Measurements from ENCODE around the gene SSBP1. TPM values are rescaled to one million over a fixed set of nuclear protein-coding genes. Genes with fewer than 3 reads are reported as not detected.

Gene SSBP1
- total RNA-seq, 5 donors from 2014 or later (not counting 1 experiment from before 2014, with no cell fraction given) = 88.1 to 116 (median 91.1) TPM

DNA sequence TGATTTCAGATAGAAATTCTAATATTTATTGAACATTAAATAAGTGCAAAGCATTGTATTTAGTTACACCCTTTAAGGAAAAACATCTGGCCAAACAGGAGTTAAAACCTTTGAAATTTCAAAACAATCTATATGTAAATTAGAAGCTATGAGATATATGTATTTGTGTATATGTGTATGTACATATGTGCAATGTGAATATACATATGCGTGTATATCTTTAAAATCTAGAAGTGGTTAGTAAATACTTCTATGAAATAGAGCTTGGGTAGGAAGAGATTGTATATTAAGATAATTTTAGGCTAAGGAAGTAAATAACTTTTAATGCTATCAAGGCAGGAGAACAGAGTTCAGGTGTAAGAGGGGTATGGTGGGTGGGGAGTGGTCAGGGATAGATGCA, 20.7 kb upstream of the SSBP1 start:
- Mint-ChIP-seq H3K4me1 (no peaks in the 10 kb centered on the region), H3K27ac (no peak overlapping the region), H3K36me3 (peaks cover 18% of the 10 kb centered on the region), H3K27me3 (no peaks in the 10 kb centered on the region), H3K9me3 (no peaks in the 10 kb centered on the region), H3K4me3 (no peak overlapping the region)
- peaks cover 0 to 4% of the 10 kb centered on the region in 2 donors for H3K36me3 ChIP-seq (ENCODE audit: control insufficient read depth in 2 of 2, extremely low read depth in 1 of 2, insufficient read depth in 1 of 2, low read length in 1 of 2)
- ATAC-seq (replicated peaks in 1 of 4) (no peak), DNase-seq (no peak)
- no peaks in the 10 kb centered on the region for H3K9me3 ChIP-seq
- no peaks in the 10 kb centered on the region for H3K27me3 ChIP-seq (replicated peaks in 1 of 2; ENCODE audit: control insufficient read depth in 2 of 2, extremely low read depth in 1 of 2, insufficient read depth in 2 of 2, low read length in 1 of 2)
- H3K27ac ChIP-seq (ENCODE audit: low read length) = no peak overlapping the region
- POLR2A ChIA-PET = no interaction called here
- H3K4me3 ChIP-seq (ENCODE audit: control insufficient read depth in 1 of 2, extremely low read depth in 1 of 2, low read length in 1 of 2) = no peak overlapping the region
- CTCF ChIA-PET = interaction anchor here in 1 of 2 donors (0.6 to 1.3 kb wide), 2 partner anchors 63 to 1258 kb away, joined by 3 to 4 read pairs; no protein-coding TSS in a partner anchor
- no CpG with 5 or more reads among the region's 1 CpG for WGBS (ENCODE audit: insufficient coverage)
- no peaks in the 10 kb centered on the region for H3K4me1 ChIP-seq (ENCODE audit: control insufficient read depth in 1 of 2, extremely low read depth in 1 of 2, insufficient read depth in 2 of 2, low read length in 2 of 2)

DNA sequence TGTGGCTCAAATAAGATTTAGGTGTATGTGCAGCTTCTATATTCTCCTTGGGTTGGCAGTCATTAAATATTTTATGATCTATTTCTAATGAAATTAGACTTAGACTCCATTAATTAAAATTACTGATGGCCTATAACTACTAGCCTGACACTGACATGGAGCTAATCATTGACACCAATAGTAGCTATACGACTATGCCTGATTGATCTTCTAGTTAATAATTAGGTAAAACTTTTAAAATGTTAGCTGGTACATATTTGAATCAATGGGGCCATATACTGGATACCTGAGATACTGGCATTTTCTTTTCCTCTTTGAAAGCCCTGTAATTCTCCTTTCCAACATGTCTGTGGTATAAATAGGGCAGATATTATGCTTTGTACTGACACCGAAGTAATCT, 15.6 kb upstream of the SSBP1 start:
- H3K4me3 Mint-ChIP-seq = no peak overlapping the region
- DNase-seq (no peak), ATAC-seq (replicated peaks in 1 of 4) (no peak)
- Histone ChIP-seq H3K4me1 (ENCODE audit: control insufficient read depth in 1 of 2, extremely low read depth in 1 of 2, insufficient read depth in 2 of 2, low read length in 2 of 2) (no peaks in the 10 kb centered on the region), H3K27ac (ENCODE audit: low read length) (no peak overlapping the region), H3K9me3 (no peaks in the 10 kb centered on the region), H3K4me3 (ENCODE audit: control insufficient read depth in 1 of 2, extremely low read depth in 1 of 2, low read length in 1 of 2) (no peak overlapping the region), H3K27me3 (replicated peaks in 1 of 2; ENCODE audit: control insufficient read depth in 2 of 2, extremely low read depth in 1 of 2, insufficient read depth in 2 of 2, low read length in 1 of 2) (no peaks in the 10 kb centered on the region), H3K36me3 (ENCODE audit: control insufficient read depth in 2 of 2, extremely low read depth in 1 of 2, insufficient read depth in 1 of 2, low read length in 1 of 2) (peaks cover 0 to 4% of the 10 kb centered on the region in 2 donors)
- WGBS (ENCODE audit: insufficient coverage) = no CpG with 5 or more reads among the region's 2 CpGs
- POLR2A ChIA-PET = interaction anchor here in 1 of 2 donors (0.6 kb wide), 1 partner anchor 44 kb away, joined by 3 read pairs; no protein-coding TSS in a partner anchor
- CTCF ChIA-PET = no interaction called here
- H3K27ac Mint-ChIP-seq = no peak overlapping the region
- H3K27me3 Mint-ChIP-seq = no peaks in the 10 kb centered on the region
- H3K36me3 Mint-ChIP-seq = peaks cover 26% of the 10 kb centered on the region
- no peaks in the 10 kb centered on the region for H3K9me3 Mint-ChIP-seq
- no peaks in the 10 kb centered on the region for H3K4me1 Mint-ChIP-seq

DNA sequence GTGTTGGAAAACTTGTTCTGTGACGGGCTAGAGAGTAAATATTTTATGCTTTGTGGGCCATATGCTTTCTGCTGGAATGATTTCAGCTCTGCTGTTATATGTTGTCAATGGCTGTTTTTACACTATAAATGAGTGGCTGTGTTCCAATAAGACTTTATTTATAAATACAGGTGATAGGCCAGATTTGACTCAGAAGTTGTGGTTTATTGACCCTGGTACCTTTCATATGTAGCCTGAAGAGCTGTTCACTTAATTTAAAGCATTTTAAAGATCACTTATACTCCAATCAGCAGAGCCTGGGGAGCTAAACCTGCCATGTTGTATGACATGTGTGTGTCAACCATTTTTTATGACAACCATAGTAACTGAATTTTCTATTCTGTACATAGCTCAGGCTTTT, 9.1 kb upstream of the SSBP1 start:
- Histone ChIP-seq H3K9me3 (no peaks in the 10 kb centered on the region), H3K27ac (ENCODE audit: low read length) (no peak overlapping the region), H3K4me1 (ENCODE audit: control insufficient read depth in 1 of 2, extremely low read depth in 1 of 2, insufficient read depth in 2 of 2, low read length in 2 of 2) (no peaks in the 10 kb centered on the region), H3K4me3 (ENCODE audit: control insufficient read depth in 1 of 2, extremely low read depth in 1 of 2, low read length in 1 of 2) (no peak overlapping the region), H3K36me3 (ENCODE audit: control insufficient read depth in 2 of 2, extremely low read depth in 1 of 2, insufficient read depth in 1 of 2, low read length in 1 of 2) (no peaks in the 10 kb centered on the region), H3K27me3 (replicated peaks in 1 of 2; ENCODE audit: control insufficient read depth in 2 of 2, extremely low read depth in 1 of 2, insufficient read depth in 2 of 2, low read length in 1 of 2) (no peaks in the 10 kb centered on the region)
- Mint-ChIP-seq H3K27me3 (no peaks in the 10 kb centered on the region), H3K36me3 (peaks cover 10% of the 10 kb centered on the region), H3K9me3 (no peaks in the 10 kb centered on the region), H3K4me1 (no peaks in the 10 kb centered on the region), H3K27ac (no peak overlapping the region), H3K4me3 (no peak overlapping the region)
- no CpG with 5 or more reads among the region's 1 CpG for WGBS (ENCODE audit: insufficient coverage)
- DNase-seq (no peak), ATAC-seq (replicated peaks in 1 of 4) (no peak)
- POLR2A ChIA-PET = interaction anchor here in 1 of 2 donors (0.6 kb wide), 1 partner anchor 1327 kb away, joined by 3 read pairs; no protein-coding TSS in a partner anchor
- CTCF ChIA-PET = no interaction called here

DNA sequence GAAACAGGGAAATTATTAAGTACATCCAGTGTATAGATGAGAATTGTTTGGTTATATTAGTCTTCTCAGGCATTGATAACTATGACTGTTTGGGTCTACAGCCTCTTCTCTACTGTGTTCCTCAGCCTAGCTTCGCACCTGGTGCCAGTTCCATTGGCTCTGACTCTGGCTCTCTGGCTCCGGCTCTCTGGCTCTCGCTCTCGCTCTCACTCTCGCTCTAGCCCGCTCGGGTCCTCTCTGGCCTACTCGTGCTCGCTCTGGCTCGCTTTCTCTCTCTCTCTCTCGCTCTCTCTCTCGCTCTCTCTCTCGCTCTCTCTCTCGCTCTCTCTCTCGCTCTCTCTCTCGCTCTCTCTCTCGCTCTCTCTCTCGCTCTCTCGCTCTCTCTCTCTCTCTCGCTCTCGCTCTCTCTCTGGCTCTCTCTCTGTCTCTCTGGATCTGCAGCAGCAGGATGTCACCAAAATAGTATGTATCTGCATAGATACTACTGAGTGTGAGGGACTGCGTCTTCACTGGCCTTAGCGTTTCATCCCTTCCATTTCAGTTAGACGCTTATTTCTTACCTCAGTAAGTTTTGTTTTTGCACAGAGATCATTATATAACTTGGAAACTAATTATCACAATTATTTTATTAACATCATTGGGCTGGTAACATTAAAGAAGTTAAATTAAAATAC, 6.5 kb upstream of the SSBP1 start:
- Histone ChIP-seq H3K27me3 (replicated peaks in 1 of 2; ENCODE audit: control insufficient read depth in 2 of 2, extremely low read depth in 1 of 2, insufficient read depth in 2 of 2, low read length in 1 of 2) (no peaks in the 10 kb centered on the region), H3K4me1 (ENCODE audit: control insufficient read depth in 1 of 2, extremely low read depth in 1 of 2, insufficient read depth in 2 of 2, low read length in 2 of 2) (no peaks in the 10 kb centered on the region), H3K9me3 (no peaks in the 10 kb centered on the region), H3K36me3 (ENCODE audit: control insufficient read depth in 2 of 2, extremely low read depth in 1 of 2, insufficient read depth in 1 of 2, low read length in 1 of 2) (no peaks in the 10 kb centered on the region), H3K4me3 (ENCODE audit: control insufficient read depth in 1 of 2, extremely low read depth in 1 of 2, low read length in 1 of 2) (no peak overlapping the region), H3K27ac (ENCODE audit: low read length) (no peak overlapping the region)
- DNase-seq = no peak
- CTCF ChIA-PET = interaction anchor here in 1 of 2 donors (0.6 kb wide), 1 partner anchor 83 kb away, joined by 6 read pairs; no protein-coding TSS in a partner anchor
- H3K36me3 Mint-ChIP-seq = no peaks in the 10 kb centered on the region
- POLR2A ChIA-PET = interaction anchor here in 1 of 2 donors (1.1 kb wide), 1 partner anchor 41 kb away, joined by 4 read pairs; no protein-coding TSS in a partner anchor
- H3K27me3 Mint-ChIP-seq = no peaks in the 10 kb centered on the region
- no peak for ATAC-seq (replicated peaks in 1 of 4)
- no peak overlapping the region for H3K4me3 Mint-ChIP-seq
- no peak overlapping the region for H3K27ac Mint-ChIP-seq
- 97% methylated on average over 9 of the region's 24 CpGs for WGBS (ENCODE audit: insufficient coverage)
- no peaks in the 10 kb centered on the region for H3K9me3 Mint-ChIP-seq
- peaks cover 2 to 5% (median 5%) of the 10 kb centered on the region in 3 donors for H3K4me1 Mint-ChIP-seq

DNA sequence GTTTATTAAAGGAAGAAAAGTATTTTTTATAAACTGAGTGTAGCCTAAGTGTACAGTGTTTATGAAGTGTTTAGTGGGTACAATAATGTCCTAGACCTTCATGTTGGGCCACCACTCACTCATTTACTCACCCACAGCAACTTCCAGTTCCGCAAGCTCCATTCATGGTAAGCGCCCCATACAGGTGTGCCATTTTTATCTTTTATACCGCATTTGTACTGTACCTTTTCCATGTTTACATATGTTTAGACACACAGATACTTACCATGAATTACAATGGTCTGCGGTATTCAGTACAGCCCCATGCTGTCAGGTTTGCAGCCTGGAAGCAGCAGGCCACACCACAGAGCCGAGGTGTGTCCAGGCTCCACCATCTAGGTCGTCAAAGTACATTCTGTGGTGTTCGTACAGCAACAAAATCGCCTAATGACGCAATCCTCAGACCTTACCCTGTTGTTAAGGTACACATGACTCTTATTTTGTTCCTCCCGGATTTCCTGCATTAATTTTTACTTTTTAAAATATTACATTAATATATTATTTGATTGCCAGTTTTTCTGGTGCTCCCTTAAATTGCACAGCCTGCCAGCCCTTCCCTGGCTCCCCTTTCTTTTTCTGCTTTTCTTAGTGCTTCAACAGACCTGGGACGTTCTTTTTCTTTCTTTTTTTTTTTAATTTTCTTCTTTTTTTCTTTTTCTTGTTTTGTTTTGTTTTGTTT, 881 bp upstream of the SSBP1 start:
- CTCF ChIA-PET = interaction anchor here (0.5 to 3.9 kb wide), 29 partner anchors 11 to 1360 kb away, joined by 3 to 39 read pairs (median 4); partner anchors contain the start of genes DENND11 (in 2 of the 2) and WEE2 (in 1 of the 2)
- 40% methylated on average over 4 of the region's 11 CpGs for WGBS (ENCODE audit: insufficient coverage)
- peak overlapping the region; percentile 95 to 97 for H3K27ac Mint-ChIP-seq
- no peaks in the 10 kb centered on the region for H3K9me3 Mint-ChIP-seq
- ATAC-seq (replicated peaks in 1 of 4) (peak in 1 of 4 experiments; percentile 4), DNase-seq (peak; percentile 4 to 76 (median 27))
- peaks cover 14 to 18% of the 10 kb centered on the region in 2 experiments for H3K4me1 ChIP-seq (ENCODE audit: control insufficient read depth in 1 of 2, extremely low read depth in 1 of 2, insufficient read depth in 2 of 2, low read length in 2 of 2)
- H3K27me3 Mint-ChIP-seq = no peaks in the 10 kb centered on the region
- peaks cover 0 to 25% of the 10 kb centered on the region in 2 donors for H3K36me3 ChIP-seq (ENCODE audit: control insufficient read depth in 2 of 2, extremely low read depth in 1 of 2, insufficient read depth in 1 of 2, low read length in 1 of 2)
- peaks cover 46 to 51% (median 48%) of the 10 kb centered on the region in 3 donors for H3K4me1 Mint-ChIP-seq
- peak overlapping the region; percentile 96 to 98 (median 97) for H3K4me3 Mint-ChIP-seq
- H3K27ac ChIP-seq (ENCODE audit: low read length) = peak overlapping the region; percentile 87
- H3K4me3 ChIP-seq (ENCODE audit: control insufficient read depth in 1 of 2, extremely low read depth in 1 of 2, low read length in 1 of 2) = peak overlapping the region; percentile 65 to 96
- POLR2A ChIA-PET = interaction anchor here (0.6 to 1.9 kb wide), 8 partner anchors 28 to 722 kb away, joined by 3 to 8 read pairs (median 4); partner anchors contain the start of genes DENND11 (in 1 of the 2) and MRPS33 (in 1 of the 2)
- H3K27me3 ChIP-seq (replicated peaks in 1 of 2; ENCODE audit: control insufficient read depth in 2 of 2, extremely low read depth in 1 of 2, insufficient read depth in 2 of 2, low read length in 1 of 2) = no peaks in the 10 kb centered on the region
- H3K9me3 ChIP-seq = no peaks in the 10 kb centered on the region
- H3K36me3 Mint-ChIP-seq = peaks cover 23% of the 10 kb centered on the region

DNA sequence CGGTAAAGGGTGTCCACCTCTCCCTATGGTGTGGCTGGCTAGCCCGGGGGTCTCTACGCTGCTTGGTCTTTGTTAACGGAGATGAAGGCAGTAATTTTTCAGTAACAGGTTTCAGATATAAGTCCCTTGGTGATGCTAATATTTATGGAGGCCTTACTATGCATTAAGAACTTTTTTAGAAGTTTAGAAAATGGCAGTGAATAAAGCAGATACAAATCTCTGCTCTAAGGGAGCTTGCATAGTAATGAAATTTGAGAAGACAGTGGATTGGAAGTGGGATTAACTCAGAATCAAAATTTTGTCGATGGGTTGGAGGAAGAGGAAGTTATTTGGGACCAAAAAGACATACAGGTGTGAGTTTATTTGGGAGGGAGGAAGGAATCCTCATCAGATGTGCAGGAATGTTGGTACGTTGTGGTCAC, 445 bp downstream of the SSBP1 start:
- peaks cover 0 to 38% of the 10 kb centered on the region in 2 donors for H3K36me3 ChIP-seq (ENCODE audit: control insufficient read depth in 2 of 2, extremely low read depth in 1 of 2, insufficient read depth in 1 of 2, low read length in 1 of 2)
- Mint-ChIP-seq H3K36me3 (peaks cover 34% of the 10 kb centered on the region), H3K4me3 (peak overlapping the region; percentile 96 to 98 (median 97)), H3K4me1 (peaks cover 55 to 59% (median 56%) of the 10 kb centered on the region in 3 donors), H3K9me3 (no peaks in the 10 kb centered on the region), H3K27ac (peak overlapping the region; percentile 95 to 97), H3K27me3 (no peaks in the 10 kb centered on the region)
- ChIA-PET POLR2A (interaction anchor here in 1 of 2 donors (0.6 to 1.9 kb wide), 3 partner anchors 37 to 86 kb away, joined by 3 to 8 read pairs (median 4); no protein-coding TSS in a partner anchor), CTCF (interaction anchor here in 1 of 2 donors (0.9 to 3.9 kb wide), 11 partner anchors 29 to 1040 kb away, joined by 3 to 39 read pairs (median 5); partner anchors contain the start of genes DENND11 and WEE2)
- H3K27ac ChIP-seq (ENCODE audit: low read length) = peak overlapping the region; percentile 87
- peak overlapping the region; percentile 65 to 96 for H3K4me3 ChIP-seq (ENCODE audit: control insufficient read depth in 1 of 2, extremely low read depth in 1 of 2, low read length in 1 of 2)
- no peaks in the 10 kb centered on the region for H3K9me3 ChIP-seq
- peaks cover 14 to 18% of the 10 kb centered on the region in 2 experiments for H3K4me1 ChIP-seq (ENCODE audit: control insufficient read depth in 1 of 2, extremely low read depth in 1 of 2, insufficient read depth in 2 of 2, low read length in 2 of 2)
- no peak for ATAC-seq (replicated peaks in 1 of 4)
- 0% methylated on average over 6 of the region's 6 CpGs for WGBS (ENCODE audit: insufficient coverage)
- no peaks in the 10 kb centered on the region for H3K27me3 ChIP-seq (replicated peaks in 1 of 2; ENCODE audit: control insufficient read depth in 2 of 2, extremely low read depth in 1 of 2, insufficient read depth in 2 of 2, low read length in 1 of 2)
- DNase-seq = no peak
